IMR-90 (cell line): ENCODE results near the gene TRAPPC8.
"Not testable (repeated sequence)": the region's sequence is repeated elsewhere in the genome, so short reads cannot be mapped to it uniquely, and the experiment has no call there.

Experiments used
- CEBPB ChIP-seq: IDR thresholded peaks from 2 replicates; pipeline ENCODE4 v1.6.1; 2012; ENCODE audit warnings: low read depth, low read length, improper control_type of control experiment
- FOS ChIP-seq: fragments of 150-350 bp; IDR thresholded peaks from 2 replicates; pipeline ENCODE4 v1.6.1; 2016; ENCODE audit warnings: low read depth, low read length
- MAFK ChIP-seq: IDR thresholded peaks from 2 replicates; pipeline ENCODE4 v1.6.1; 2012; ENCODE audit warnings: low read depth, low read length, improper control_type of control experiment
- MXI1 ChIP-seq: IDR thresholded peaks from 2 replicates; pipeline ENCODE4 v1.6.1; 2012; ENCODE audit warnings: low read depth, mild to moderate bottlenecking, low read length, moderate library complexity, borderline replicate concordance
- POLR2A ChIP-seq: IDR thresholded peaks from 2 replicates; pipeline ENCODE4 v1.6.1; 2012; ENCODE audit warnings: mild to moderate bottlenecking, low read depth, low read length
- RAD21 ChIP-seq: IDR thresholded peaks from 2 replicates; pipeline ENCODE4 v1.6.1; 2012; ENCODE audit warnings: low read length, improper control_type of control experiment
- SMC3 ChIP-seq: fragments of 150-350 bp; IDR thresholded peaks from 2 replicates; pipeline ENCODE4 v1.6.1; 2016; ENCODE audit warnings: low read depth, mild to moderate bottlenecking, antibody characterized with exemption, low read length, moderate library complexity
- TF ChIP-seq, protein P1 (sequence below): conservative IDR thresholded peaks from 2 replicates; pipeline ENCODE4 v1.5.1; 2012; ENCODE audit warnings: mild to moderate bottlenecking, low read depth, low read length, improper control_type of control experiment
- TF ChIP-seq, protein P2 (sequence below): fragments of 150-350 bp; IDR thresholded peaks from 2 replicates; pipeline ENCODE4 v1.6.1; 2017; ENCODE audit warnings: mild to moderate bottlenecking, antibody characterized with exemption, low read length, low read depth

DNA sequence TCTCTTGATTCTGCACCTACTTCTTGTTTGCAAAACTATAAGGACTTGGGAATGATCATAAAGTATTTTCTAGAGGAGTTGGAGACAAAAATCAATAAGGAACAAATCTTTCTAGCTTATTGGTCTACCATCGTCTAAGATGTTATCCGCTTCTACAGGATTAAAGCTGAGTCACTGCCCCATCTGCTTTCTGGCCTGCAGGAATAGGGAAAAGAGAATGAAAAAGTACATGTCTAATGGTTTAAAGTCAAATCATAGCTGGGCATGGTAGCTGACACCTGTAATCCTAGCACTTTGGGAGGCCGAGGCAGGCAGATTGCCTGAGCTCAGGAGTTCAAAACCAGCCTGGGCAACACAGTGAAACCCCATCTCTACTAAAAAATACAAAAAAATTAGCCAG, 10.8 kb upstream of the TRAPPC8 start:
- TF ChIP-seq FOS, SMC3, POLR2A, MXI1, RAD21, CEBPB, MAFK: not testable (repeated sequence)
- TF ChIP-seq, protein P1, sequence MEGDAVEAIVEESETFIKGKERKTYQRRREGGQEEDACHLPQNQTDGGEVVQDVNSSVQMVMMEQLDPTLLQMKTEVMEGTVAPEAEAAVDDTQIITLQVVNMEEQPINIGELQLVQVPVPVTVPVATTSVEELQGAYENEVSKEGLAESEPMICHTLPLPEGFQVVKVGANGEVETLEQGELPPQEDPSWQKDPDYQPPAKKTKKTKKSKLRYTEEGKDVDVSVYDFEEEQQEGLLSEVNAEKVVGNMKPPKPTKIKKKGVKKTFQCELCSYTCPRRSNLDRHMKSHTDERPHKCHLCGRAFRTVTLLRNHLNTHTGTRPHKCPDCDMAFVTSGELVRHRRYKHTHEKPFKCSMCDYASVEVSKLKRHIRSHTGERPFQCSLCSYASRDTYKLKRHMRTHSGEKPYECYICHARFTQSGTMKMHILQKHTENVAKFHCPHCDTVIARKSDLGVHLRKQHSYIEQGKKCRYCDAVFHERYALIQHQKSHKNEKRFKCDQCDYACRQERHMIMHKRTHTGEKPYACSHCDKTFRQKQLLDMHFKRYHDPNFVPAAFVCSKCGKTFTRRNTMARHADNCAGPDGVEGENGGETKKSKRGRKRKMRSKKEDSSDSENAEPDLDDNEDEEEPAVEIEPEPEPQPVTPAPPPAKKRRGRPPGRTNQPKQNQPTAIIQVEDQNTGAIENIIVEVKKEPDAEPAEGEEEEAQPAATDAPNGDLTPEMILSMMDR = not testable (repeated sequence)
- TF ChIP-seq, protein P2, sequence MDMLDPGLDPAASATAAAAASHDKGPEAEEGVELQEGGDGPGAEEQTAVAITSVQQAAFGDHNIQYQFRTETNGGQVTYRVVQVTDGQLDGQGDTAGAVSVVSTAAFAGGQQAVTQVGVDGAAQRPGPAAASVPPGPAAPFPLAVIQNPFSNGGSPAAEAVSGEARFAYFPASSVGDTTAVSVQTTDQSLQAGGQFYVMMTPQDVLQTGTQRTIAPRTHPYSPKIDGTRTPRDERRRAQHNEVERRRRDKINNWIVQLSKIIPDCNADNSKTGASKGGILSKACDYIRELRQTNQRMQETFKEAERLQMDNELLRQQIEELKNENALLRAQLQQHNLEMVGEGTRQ = not testable (repeated sequence)
